ENCODE results near the gene BANP.
"Not testable (repeated sequence)": the region's sequence is repeated elsewhere in the genome, so short reads cannot be mapped to it uniquely, and the experiment has no call there.

BANP gene

GRCh38 chr16:88033003-88033740, 81.9 kb downstream of the BANP start:
- not testable (repeated sequence) for DNase-seq (ENCODE audit: low spot score)

- no peak for DNase-seq (ENCODE audit: low spot score)
Observed at GRCh38 chr16:88034770-88035169, 83.5 kb downstream of the BANP start.

GRCh38 chr16:88035292-88035691, 84.1 kb downstream of the BANP start:
- no peak for DNase-seq (ENCODE audit: low spot score)

- not testable (repeated sequence) for DNase-seq (ENCODE audit: low spot score)
Observed at GRCh38 chr16:88035884-88036639, 84.8 kb downstream of the BANP start.

GRCh38 chr16:88036640-88036996, 85.4 kb downstream of the BANP start:
- not testable (repeated sequence) for DNase-seq (ENCODE audit: low spot score)

GRCh38 chr16:88037359-88037758, 86.1 kb downstream of the BANP start:
- DNase-seq (ENCODE audit: low spot score): not testable (repeated sequence)

- not testable (repeated sequence) for DNase-seq (ENCODE audit: low spot score)
Observed at GRCh38 chr16:88037876-88038525, 86.8 kb downstream of the BANP start.

- not testable (repeated sequence) for DNase-seq (ENCODE audit: low spot score)
Observed at GRCh38 chr16:88038526-88038908, 87.3 kb downstream of the BANP start.

- no peak for DNase-seq (ENCODE audit: low spot score)
Observed at GRCh38 chr16:88039591-88039990, 88.4 kb downstream of the BANP start.

- not testable (repeated sequence) for DNase-seq (ENCODE audit: low spot score)
Observed at GRCh38 chr16:88040196-88040876, 89.1 kb downstream of the BANP start.

GRCh38 chr16:88040877-88041244, 89.6 kb downstream of the BANP start:
- not testable (repeated sequence) for DNase-seq (ENCODE audit: low spot score)

- DNase-seq (ENCODE audit: low spot score): not testable (repeated sequence)
Observed at GRCh38 chr16:88041506-88041905, 90.3 kb downstream of the BANP start.

- not testable (repeated sequence) for DNase-seq (ENCODE audit: low spot score)
Observed at GRCh38 chr16:88041986-88042562, 90.8 kb downstream of the BANP start.

GRCh38 chr16:88043208-88043910, 92.1 kb downstream of the BANP start:
- not testable (repeated sequence) for DNase-seq (ENCODE audit: low spot score)

- DNase-seq (ENCODE audit: low spot score): not testable (repeated sequence)
Observed at GRCh38 chr16:88044121-88044581, 92.9 kb downstream of the BANP start.

- not testable (repeated sequence) for DNase-seq (ENCODE audit: low spot score)
Observed at GRCh38 chr16:88045361-88045760, 94.1 kb downstream of the BANP start.

- DNase-seq (ENCODE audit: low spot score): no peak
Observed at GRCh38 chr16:88045820-88046303, 94.6 kb downstream of the BANP start.

- no peak for DNase-seq (ENCODE audit: low spot score)
Observed at GRCh38 chr16:88047462-88047861, 96.2 kb downstream of the BANP start.

- no peak for DNase-seq (ENCODE audit: low spot score)
Observed at GRCh38 chr16:88048985-88049384, 97.8 kb downstream of the BANP start.

- DNase-seq (ENCODE audit: low spot score): no peak
Observed at GRCh38 chr16:88049561-88050545, 98.6 kb downstream of the BANP start.

All from kidney capillary endothelial cell (primary cell).